ENCODE results near the gene TXNL4A.

TXNL4A gene

GRCh38 chr18:79933765-79934164 lies 54.6 kb downstream of the TXNL4A start:
- Mint-ChIP-seq H3K36me3 (ENCODE audit: low read depth) (peaks cover 83% of the 10 kb centered on the region), H3K27ac (no peak overlapping the region), H3K4me1 (ENCODE audit: low read depth) (no peaks in the 10 kb centered on the region), H3K4me3 (no peak overlapping the region), H3K27me3 (ENCODE audit: low read depth) (no peaks in the 10 kb centered on the region), H3K9me3 (peaks cover 71% of the 10 kb centered on the region)

GRCh38 chr18:79932907-79933306 lies 55.5 kb downstream of the TXNL4A start:
- Mint-ChIP-seq H3K36me3 (ENCODE audit: low read depth) (peaks cover 84% of the 10 kb centered on the region), H3K27ac (no peak overlapping the region), H3K4me3 (no peak overlapping the region), H3K27me3 (ENCODE audit: low read depth) (no peaks in the 10 kb centered on the region), H3K4me1 (ENCODE audit: low read depth) (no peaks in the 10 kb centered on the region), H3K9me3 (peaks cover 74% of the 10 kb centered on the region)

GRCh38 chr18:79931475-79931874 lies 56.9 kb downstream of the TXNL4A start:
- no peaks in the 10 kb centered on the region for H3K4me1 Mint-ChIP-seq (ENCODE audit: low read depth)
- peaks cover 67% of the 10 kb centered on the region for H3K9me3 Mint-ChIP-seq
- H3K27me3 Mint-ChIP-seq (ENCODE audit: low read depth): no peaks in the 10 kb centered on the region
- H3K36me3 Mint-ChIP-seq (ENCODE audit: low read depth): peaks cover 71% of the 10 kb centered on the region
- H3K27ac Mint-ChIP-seq: no peak overlapping the region
- no peak overlapping the region for H3K4me3 Mint-ChIP-seq

GRCh38 chr18:79930020-79930642 lies 58.2 kb downstream of the TXNL4A start:
- Mint-ChIP-seq H3K36me3 (ENCODE audit: low read depth) (peaks cover 57% of the 10 kb centered on the region), H3K27me3 (ENCODE audit: low read depth) (no peaks in the 10 kb centered on the region), H3K4me1 (ENCODE audit: low read depth) (no peaks in the 10 kb centered on the region), H3K27ac (no peak overlapping the region), H3K4me3 (no peak overlapping the region), H3K9me3 (peaks cover 54% of the 10 kb centered on the region)

GRCh38 chr18:79928563-79928960 lies 59.8 kb downstream of the TXNL4A start:
- Mint-ChIP-seq H3K27ac (no peak overlapping the region), H3K9me3 (peaks cover 44% of the 10 kb centered on the region), H3K4me1 (ENCODE audit: low read depth) (no peaks in the 10 kb centered on the region), H3K27me3 (ENCODE audit: low read depth) (no peaks in the 10 kb centered on the region), H3K36me3 (ENCODE audit: low read depth) (peaks cover 50% of the 10 kb centered on the region), H3K4me3 (no peak overlapping the region)

- Mint-ChIP-seq H3K27me3 (ENCODE audit: low read depth) (no peaks in the 10 kb centered on the region), H3K36me3 (ENCODE audit: low read depth) (peaks cover 48% of the 10 kb centered on the region), H3K9me3 (peaks cover 37% of the 10 kb centered on the region), H3K4me3 (no peak overlapping the region), H3K27ac (no peak overlapping the region), H3K4me1 (ENCODE audit: low read depth) (no peaks in the 10 kb centered on the region)
Observed at GRCh38 chr18:79927607-79928562, 60.5 kb downstream of the TXNL4A start.

- no peak overlapping the region for H3K4me3 Mint-ChIP-seq
- peak overlapping the region; percentile 31 for H3K27ac Mint-ChIP-seq
- no peaks in the 10 kb centered on the region for H3K4me1 Mint-ChIP-seq (ENCODE audit: low read depth)
- no peaks in the 10 kb centered on the region for H3K27me3 Mint-ChIP-seq (ENCODE audit: low read depth)
- peaks cover 39% of the 10 kb centered on the region for H3K36me3 Mint-ChIP-seq (ENCODE audit: low read depth)
- H3K9me3 Mint-ChIP-seq: peaks cover 28% of the 10 kb centered on the region
Observed at GRCh38 chr18:79926715-79927606, 61.4 kb downstream of the TXNL4A start.

GRCh38 chr18:79926306-79926705 lies 62.1 kb downstream of the TXNL4A start:
- H3K4me3 Mint-ChIP-seq: no peak overlapping the region
- H3K4me1 Mint-ChIP-seq (ENCODE audit: low read depth): no peaks in the 10 kb centered on the region
- peaks cover 24% of the 10 kb centered on the region for H3K9me3 Mint-ChIP-seq
- no peak overlapping the region for H3K27ac Mint-ChIP-seq
- peaks cover 41% of the 10 kb centered on the region for H3K36me3 Mint-ChIP-seq (ENCODE audit: low read depth)
- H3K27me3 Mint-ChIP-seq (ENCODE audit: low read depth): no peaks in the 10 kb centered on the region

- Mint-ChIP-seq H3K4me3 (no peak overlapping the region), H3K36me3 (ENCODE audit: low read depth) (peaks cover 34% of the 10 kb centered on the region), H3K9me3 (peaks cover 16% of the 10 kb centered on the region), H3K27ac (no peak overlapping the region), H3K27me3 (ENCODE audit: low read depth) (no peaks in the 10 kb centered on the region), H3K4me1 (ENCODE audit: low read depth) (no peaks in the 10 kb centered on the region)
Observed at GRCh38 chr18:79924814-79925731, 63.3 kb downstream of the TXNL4A start.

GRCh38 chr18:79923896-79924585 lies 64.3 kb downstream of the TXNL4A start:
- H3K9me3 Mint-ChIP-seq: peaks cover 6% of the 10 kb centered on the region
- H3K4me3 Mint-ChIP-seq: no peak overlapping the region
- no peak overlapping the region for H3K27ac Mint-ChIP-seq
- H3K27me3 Mint-ChIP-seq (ENCODE audit: low read depth): no peaks in the 10 kb centered on the region
- peaks cover 28% of the 10 kb centered on the region for H3K36me3 Mint-ChIP-seq (ENCODE audit: low read depth)
- H3K4me1 Mint-ChIP-seq (ENCODE audit: low read depth): no peaks in the 10 kb centered on the region

GRCh38 chr18:79922971-79923411 lies 65.4 kb downstream of the TXNL4A start:
- peaks cover under 1% of the 10 kb centered on the region for H3K4me1 Mint-ChIP-seq (ENCODE audit: low read depth)
- no peaks in the 10 kb centered on the region for H3K9me3 Mint-ChIP-seq
- no peaks in the 10 kb centered on the region for H3K27me3 Mint-ChIP-seq (ENCODE audit: low read depth)
- peaks cover 23% of the 10 kb centered on the region for H3K36me3 Mint-ChIP-seq (ENCODE audit: low read depth)
- no peak overlapping the region for H3K4me3 Mint-ChIP-seq
- no peak overlapping the region for H3K27ac Mint-ChIP-seq

GRCh38 chr18:79921984-79922965 lies 66.1 kb downstream of the TXNL4A start:
- no peak overlapping the region for H3K4me3 Mint-ChIP-seq
- H3K9me3 Mint-ChIP-seq: no peaks in the 10 kb centered on the region
- H3K36me3 Mint-ChIP-seq (ENCODE audit: low read depth): peaks cover 26% of the 10 kb centered on the region
- peaks cover 3% of the 10 kb centered on the region for H3K4me1 Mint-ChIP-seq (ENCODE audit: low read depth)
- H3K27ac Mint-ChIP-seq: no peak overlapping the region
- no peaks in the 10 kb centered on the region for H3K27me3 Mint-ChIP-seq (ENCODE audit: low read depth)

Measured in T-helper 1 cell treated with Interleukin-12 subunit alpha and Interleukin-12 subunit beta and Interleukin-4 antibody, amounts not matched to agents 30 μg/mL and 1 μg/mL, for 36 hours (primary cell).